Inferior parietal cortex (tissue), 1 donor: ENCODE data around the gene CCDC186.
"Not testable (repeated sequence)": the region's sequence is repeated elsewhere in the genome, so short reads cannot be mapped to it uniquely, and the experiment has no call there.

Experiments
- DNase-seq: peaks from one replicate; pipeline ENCODE4 v3.0.0-alpha.2; 2016; ENCODE audit errors: extremely low spot score

Gene CCDC186

DNA sequence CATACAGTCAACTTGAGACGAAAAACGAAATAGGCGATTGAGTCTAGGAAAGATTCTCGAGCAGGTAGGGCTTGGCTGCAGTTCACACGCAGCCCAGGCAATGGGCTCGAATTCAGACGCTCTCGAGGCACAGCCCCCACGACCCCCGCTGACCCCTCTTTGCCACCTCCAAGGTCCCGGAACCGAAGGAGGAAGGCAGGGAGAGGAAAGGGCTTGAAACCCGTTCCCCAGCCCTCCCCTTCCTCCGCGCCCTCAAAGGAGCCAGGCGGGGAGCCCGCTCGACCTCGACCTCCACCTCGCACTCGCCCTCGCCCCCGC is 441 bp downstream of the CCDC186 start:
- no peak for DNase-seq

- DNase-seq = peak; percentile 39
Measured at GRCh38 chr10:114172776-114173602, 1.0 kb downstream of the CCDC186 start.

DNA sequence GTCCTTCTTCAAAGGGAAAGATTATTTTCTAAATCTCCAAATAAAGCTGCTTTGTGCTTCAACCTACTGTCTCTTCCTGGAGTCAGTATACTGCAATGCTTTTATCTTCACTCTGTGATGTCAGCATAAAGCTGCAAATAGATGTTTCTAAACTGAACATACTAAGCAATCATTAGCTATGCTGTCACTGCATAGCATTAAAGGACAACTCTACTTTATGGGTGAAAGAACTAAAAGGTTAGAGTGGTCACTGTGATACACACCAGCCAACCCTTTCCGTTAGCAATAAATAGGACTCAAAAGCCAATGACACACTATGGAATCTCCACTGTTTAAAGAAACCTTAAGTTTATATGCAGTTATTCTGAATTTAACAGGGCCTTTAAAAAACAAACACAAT is 1.8 kb downstream of the CCDC186 start:
- peak; percentile 21 for DNase-seq

- DNase-seq = no peak
Measured at GRCh38 chr10:114168450-114169009, 5.5 kb downstream of the CCDC186 start.

DNA sequence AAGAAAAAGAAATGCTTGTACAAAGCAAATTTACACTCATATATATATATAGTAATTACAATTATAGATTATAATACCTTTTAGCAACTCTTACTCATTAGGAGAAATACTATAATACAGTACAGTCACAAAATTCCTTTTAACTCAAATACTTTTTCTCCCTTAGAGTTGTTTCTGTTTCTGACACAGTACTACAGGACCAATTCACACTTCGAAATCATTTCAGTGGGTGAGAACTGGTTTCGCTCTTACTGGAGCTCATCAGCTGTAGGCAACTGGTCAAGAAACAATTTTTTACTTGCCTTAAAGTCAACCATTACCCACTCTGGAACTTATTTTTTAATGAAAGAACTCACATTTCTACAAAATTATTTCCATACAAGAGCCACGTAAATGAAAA is 6.0 kb downstream of the CCDC186 start:
- no peak for DNase-seq

DNA sequence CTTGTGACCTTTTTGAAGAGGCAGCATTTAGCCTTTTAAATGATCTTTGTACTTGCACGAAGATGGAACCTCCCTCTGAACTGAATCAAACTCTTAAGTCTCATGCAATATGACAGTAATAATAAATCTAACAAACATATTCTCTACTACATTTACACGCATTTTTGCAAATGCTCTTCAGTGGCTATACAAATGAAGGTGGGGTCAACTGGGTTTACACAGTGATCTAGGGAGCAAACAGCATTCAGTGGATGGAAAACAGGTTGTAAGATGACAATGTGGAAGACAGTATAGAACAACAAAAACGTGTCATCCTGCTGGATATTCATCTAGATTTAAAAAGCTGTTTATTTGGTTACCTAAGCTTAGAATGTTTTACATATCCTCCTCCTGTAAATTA is 7.5 kb downstream of the CCDC186 start:
- DNase-seq = no peak

GRCh38 chr10:114166043-114166442 is 8.0 kb downstream of the CCDC186 start:
- no peak for DNase-seq

DNA sequence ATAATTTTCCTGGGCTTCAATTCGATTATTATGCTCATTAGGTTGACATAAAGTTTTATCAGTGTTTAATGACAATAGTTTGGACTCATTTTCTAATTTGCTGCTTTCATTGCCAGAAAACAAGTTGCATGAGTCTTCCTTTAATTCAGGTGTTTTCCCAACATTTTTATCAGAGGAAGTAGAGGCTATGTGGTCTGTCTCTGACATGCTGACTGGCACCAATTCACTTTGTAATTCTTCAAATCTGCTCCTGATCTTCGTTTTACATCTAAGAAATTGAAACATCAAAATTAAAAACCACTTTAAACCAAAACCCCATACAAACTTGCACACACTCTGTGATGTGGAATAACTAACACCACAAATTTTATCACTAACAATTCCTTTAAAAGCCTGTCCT is 10.9 kb downstream of the CCDC186 start:
- no peak for DNase-seq

DNA sequence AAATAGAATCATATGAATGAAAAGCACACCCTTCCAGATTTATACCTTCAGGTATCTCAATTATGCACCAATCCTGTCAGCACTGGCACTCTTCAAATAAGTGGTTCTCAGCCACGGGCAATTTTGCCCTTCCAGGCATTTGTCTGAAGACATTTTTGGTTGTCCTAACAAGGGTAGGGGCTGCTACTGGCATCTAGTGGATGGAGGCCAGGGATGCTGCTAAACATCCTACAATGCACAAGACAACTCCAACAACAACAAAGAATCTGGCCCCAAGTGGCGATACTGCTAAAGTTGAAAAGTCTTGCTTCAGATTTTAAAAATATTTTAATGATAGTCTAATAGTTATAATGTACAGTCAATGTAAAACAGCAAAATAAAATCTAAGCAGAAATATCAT is 16.1 kb downstream of the CCDC186 start:
- DNase-seq = no peak

DNA sequence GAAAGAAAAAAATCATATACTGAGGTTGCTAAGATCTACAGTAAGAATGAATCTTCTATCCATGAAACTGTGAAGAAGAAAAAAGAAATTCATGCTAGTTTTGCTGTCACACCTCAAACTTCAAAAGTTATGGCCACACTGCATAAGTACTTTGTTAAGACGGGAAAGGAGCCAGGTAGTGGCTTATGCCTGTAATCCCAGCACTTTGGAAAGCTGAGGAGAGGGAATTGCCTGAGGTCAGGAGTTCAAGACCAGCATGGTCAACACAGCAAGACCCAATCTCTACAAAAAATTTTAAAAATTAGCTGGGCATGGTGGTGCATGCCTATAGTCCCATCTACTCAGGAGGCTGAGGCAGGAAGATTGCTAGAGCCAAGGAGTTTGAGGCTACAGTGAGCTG is 22.1 kb downstream of the CCDC186 start:
- no peak for DNase-seq

DNA sequence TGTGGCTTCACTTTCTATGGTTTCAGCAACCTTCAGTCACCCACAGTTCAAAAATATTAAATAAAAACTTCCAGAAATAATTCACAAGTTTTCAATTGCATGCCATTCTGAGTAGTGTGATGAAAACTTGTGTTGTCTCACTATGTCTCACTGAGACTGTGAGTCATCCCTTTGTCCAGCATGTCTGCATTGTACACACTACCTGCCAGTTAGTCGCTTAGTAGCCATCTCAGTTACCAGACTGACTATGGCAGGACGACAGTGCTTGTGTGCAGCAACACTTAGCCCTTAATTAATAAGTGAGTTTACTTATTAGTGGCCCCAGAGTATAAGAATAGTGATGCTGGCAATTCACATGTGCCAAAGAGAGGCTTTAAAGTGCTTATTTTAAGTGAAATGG is 22.5 kb downstream of the CCDC186 start:
- DNase-seq = no peak

- DNase-seq = not testable (repeated sequence)
Measured at GRCh38 chr10:114149476-114149875, 24.5 kb downstream of the CCDC186 start.

- DNase-seq = no peak
Measured at GRCh38 chr10:114143160-114143559, 30.8 kb downstream of the CCDC186 start.

DNA sequence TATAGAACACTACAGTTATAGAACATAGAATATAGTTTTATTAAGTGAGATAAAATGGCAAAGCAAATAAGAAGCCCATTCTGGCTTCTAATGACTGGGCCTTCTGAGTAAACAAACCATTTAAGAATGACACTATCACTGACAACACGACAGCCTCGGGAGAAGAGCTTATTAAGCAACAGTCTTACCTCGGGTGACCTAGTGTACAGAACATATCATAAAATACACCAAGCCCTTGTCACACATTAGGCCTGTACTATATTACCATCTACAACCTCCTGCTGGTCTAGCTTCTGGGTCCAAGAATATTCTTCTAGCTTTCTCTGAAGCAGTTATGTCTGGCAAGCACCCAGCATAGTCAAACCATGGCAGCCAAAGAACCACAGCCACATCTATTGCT is 32.0 kb downstream of the CCDC186 start:
- DNase-seq = no peak

GRCh38 chr10:114140827-114141226 is 33.2 kb downstream of the CCDC186 start:
- DNase-seq = not testable (repeated sequence)

DNA sequence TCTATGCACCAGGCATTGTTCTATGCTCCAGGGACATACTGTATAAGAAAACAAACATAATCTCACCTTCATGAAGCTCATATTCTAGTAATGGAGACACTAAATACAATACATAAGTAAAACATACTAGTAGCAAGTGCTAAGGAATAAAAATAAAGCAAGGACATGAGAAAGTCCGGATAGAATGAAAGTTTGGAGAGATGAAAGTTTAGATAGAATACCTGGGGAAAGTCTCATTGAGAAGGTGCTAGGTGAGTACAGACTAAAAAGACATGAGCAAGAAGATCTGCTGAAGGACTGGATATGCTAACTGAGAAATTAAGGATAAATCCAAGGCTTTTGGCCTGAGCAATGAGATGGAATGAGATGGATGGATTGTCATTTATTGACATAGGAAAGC is 34.0 kb downstream of the CCDC186 start:
- no peak for DNase-seq

GRCh38 chr10:114138581-114138980 is 35.4 kb downstream of the CCDC186 start:
- no peak for DNase-seq

GRCh38 chr10:114135476-114135875 is 38.5 kb downstream of the CCDC186 start:
- no peak for DNase-seq

GRCh38 chr10:114131094-114131493 is 42.9 kb downstream of the CCDC186 start:
- no peak for DNase-seq

DNA sequence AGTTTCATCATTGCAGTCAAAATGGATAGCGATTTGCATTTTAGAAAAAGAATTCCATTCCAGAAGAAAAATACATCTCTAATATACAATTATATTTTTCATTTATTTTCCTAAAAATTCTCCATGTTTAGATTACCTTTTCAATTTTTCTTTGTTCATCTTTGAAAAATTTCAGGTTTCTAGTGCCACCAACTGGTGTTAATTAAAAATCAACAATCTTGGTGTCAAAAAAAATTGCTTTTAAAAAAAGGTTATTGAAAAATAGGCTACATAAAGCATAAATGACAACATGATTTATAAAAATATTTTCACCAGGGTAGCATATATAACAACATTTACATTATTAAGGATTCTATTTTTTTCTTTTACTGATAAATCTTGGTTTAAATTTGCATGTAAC is 53.0 kb downstream of the CCDC186 start:
- DNase-seq = no peak

- DNase-seq = no peak
Measured at GRCh38 chr10:114118514-114118913, 55.5 kb downstream of the CCDC186 start.

- no peak for DNase-seq
Measured at GRCh38 chr10:114117728-114118127, 56.3 kb downstream of the CCDC186 start.

- no peak for DNase-seq
Measured at GRCh38 chr10:114115661-114116445, 58.1 kb downstream of the CCDC186 start.
